Ishikawa (cell line): ENCODE results near the gene SYT1.

Experiments used
- CEBPB ChIP-seq: IDR thresholded peaks from 2 replicates; pipeline ENCODE4 v1.6.1; 2012
- EGR1 ChIP-seq: IDR thresholded peaks from 2 replicates; pipeline ENCODE4 v1.6.1; 2012
- EP300 ChIP-seq: IDR thresholded peaks from 2 replicates; pipeline ENCODE4 v1.6.1; 2012; ENCODE audit warnings: borderline replicate concordance
- MAX ChIP-seq: IDR thresholded peaks from 2 replicates; pipeline ENCODE4 v1.6.1; 2012
- TAF1 ChIP-seq: IDR thresholded peaks from 2 replicates; pipeline ENCODE4 v1.6.1; 2012; ENCODE audit warnings: low read depth, mild to moderate bottlenecking
- TEAD4 ChIP-seq: IDR thresholded peaks from 2 replicates; pipeline ENCODE4 v1.6.1; 2012
- ZBTB7A ChIP-seq: IDR thresholded peaks from 2 replicates; pipeline ENCODE4 v1.6.1; 2012; ENCODE audit warnings: low read depth

DNA sequence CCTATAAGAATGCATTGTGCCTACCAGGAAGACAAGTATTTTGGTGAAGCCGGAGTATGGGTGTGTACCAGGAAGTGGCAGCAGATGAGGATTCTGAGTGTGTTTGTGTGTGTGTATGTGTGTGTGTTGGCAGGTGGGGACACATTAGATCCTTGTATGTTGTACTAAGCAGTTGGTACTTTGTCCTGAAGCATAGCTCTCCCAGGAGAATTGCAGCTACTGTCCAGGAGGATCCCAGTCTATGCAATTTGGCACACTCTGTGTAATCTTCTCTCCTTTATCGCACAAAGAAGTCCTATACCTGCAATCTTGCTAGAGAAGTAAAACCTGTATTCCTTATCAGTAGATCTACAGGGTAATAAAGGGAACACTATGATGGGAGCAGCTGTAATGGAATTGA, 549.7 kb downstream of the SYT1 start:
- TF ChIP-seq ZBTB7A (no peak), CEBPB (no peak), MAX (no peak), EGR1 (no peak), EP300 (no peak), TAF1 (no peak), TEAD4 (no peak)
